Right lobe of liver (tissue), 4 donors: ENCODE data around the gene EPHA4.

Source experiments
- CTCF ChIP-seq, 4 donors: fragments of 200-600 bp in 3 of 4; fragments of 450-650 bp in 1 of 4; IDR thresholded peaks; one replicate each; pipeline versions ENCODE4 v1.5.1 to v1.8.0; 2016 to 2022; ENCODE audit warnings: antibody characterized with exemption in 4 of 4, mild to moderate bottlenecking in 2 of 4
- POLR2A ChIP-seq: fragments of 450-650 bp; IDR thresholded peaks from one replicate; pipeline ENCODE4 v1.6.1; 2017; ENCODE audit warnings: antibody characterized with exemption, mild to moderate bottlenecking
- donor health status: DM: no; HTN: no; CAD: no.
- donor health status: DM: no; HTN: no; CAD: no.
- donor health status: DM: no; HTN: yes; CAD: no.

- TF ChIP-seq CTCF (IDR thresholded peaks at IDR 0.05) (no peak), POLR2A (no peak)
These were observed 94.2 kb downstream of the EPHA4 start for GRCh38 chr2:221477714-221478484.
